HEK293T (cell line): ENCODE measurements around the gene COL20A1.

Experiments
- CTCF ChIA-PET: fragments of 350-600 bp; formaldehyde crosslinking; extraction: SDS; loops from one replicate; lab custom pipeline; 2021; ENCODE audit warnings: antibody characterized with exemption, inconsistent platforms; lab: Yijun Ruan, JAX
- POLR2A ChIA-PET: fragments of 350-600 bp; formaldehyde crosslinking; extraction: SDS; loops from one replicate; lab custom pipeline; 2020; ENCODE audit warnings: antibody characterized with exemption, inconsistent platforms; lab: Yijun Ruan, JAX
- DNase-seq: peaks from one replicate; pipeline ENCODE4 v3.0.0; 2012; ENCODE audit warnings: mixed read lengths; ENCODE audit errors: extremely low spot score
- ARNT ChIP-seq: fragments of 450-650 bp; IDR thresholded peaks from 2 replicates; pipeline ENCODE4 v1.6.1; 2017; ENCODE audit warnings: mild to moderate bottlenecking
- BHLHE40 ChIP-seq: fragments of 450-650 bp; IDR thresholded peaks from 2 replicates; pipeline ENCODE4 v1.6.1; 2016; ENCODE audit warnings: mild to moderate bottlenecking, moderate library complexity, borderline replicate concordance
- CTBP1 ChIP-seq: fragments of 450-650 bp; IDR thresholded peaks from 2 replicates; pipeline ENCODE4 v1.6.1; 2016; ENCODE audit warnings: borderline replicate concordance
- ELF4 ChIP-seq: fragments of 450-650 bp; IDR thresholded peaks from 2 replicates; pipeline ENCODE4 v1.6.1; 2017; ENCODE audit warnings: antibody characterized with exemption
- FOXA1 ChIP-seq: fragments of 450-650 bp; IDR thresholded peaks from 2 replicates; pipeline ENCODE4 v1.6.1; 2016; ENCODE audit warnings: mild to moderate bottlenecking
- FOXK2 ChIP-seq: fragments of 450-650 bp; IDR thresholded peaks from 2 replicates; pipeline ENCODE4 v1.6.1; 2016; ENCODE audit warnings: mild to moderate bottlenecking
- FOXM1 ChIP-seq: fragments of 450-650 bp; IDR thresholded peaks from 2 replicates; pipeline ENCODE4 v1.6.1; 2017; ENCODE audit warnings: mild to moderate bottlenecking, borderline replicate concordance
- HDGF ChIP-seq: fragments of 450-650 bp; IDR thresholded peaks from 2 replicates; pipeline ENCODE4 v1.6.1; 2017; ENCODE audit warnings: antibody characterized with exemption, borderline replicate concordance
- L3MBTL2 ChIP-seq: fragments of 450-650 bp; conservative IDR thresholded peaks from 2 replicates; pipeline ENCODE4 v1.6.1; 2016; ENCODE audit warnings: mild to moderate bottlenecking
- LEF1 ChIP-seq: fragments of 450-650 bp; IDR thresholded peaks from 2 replicates; pipeline ENCODE4 v1.6.1; 2017; ENCODE audit warnings: mild to moderate bottlenecking, borderline replicate concordance
- NFRKB ChIP-seq: fragments of 450-650 bp; IDR thresholded peaks from 2 replicates; pipeline ENCODE4 v1.6.1; 2016; ENCODE audit warnings: mild to moderate bottlenecking, moderate library complexity
- PKNOX1 ChIP-seq: fragments of 450-650 bp; IDR thresholded peaks from 2 replicates; pipeline ENCODE4 v1.6.1; 2016
- SP1 ChIP-seq: fragments of 450-650 bp; IDR thresholded peaks from 2 replicates; pipeline ENCODE4 v1.6.1; 2017
- SUZ12 ChIP-seq: fragments of 450-650 bp; IDR thresholded peaks from 2 replicates; pipeline ENCODE4 v1.6.1; 2016; ENCODE audit warnings: mild to moderate bottlenecking
- TARDBP ChIP-seq: fragments of 450-650 bp; IDR thresholded peaks from 2 replicates; pipeline ENCODE4 v1.6.1; 2016
- ZNF384 ChIP-seq: fragments of 450-650 bp; IDR thresholded peaks from 2 replicates; pipeline ENCODE4 v1.6.1; 2016

COL20A1 gene

GRCh38 chr20:63363981-63364561 is 71.1 kb downstream of the COL20A1 start:
- TF ChIP-seq FOXM1 (no peak), L3MBTL2 (no peak), NFRKB (no peak), SP1 (no peak), LEF1 (no peak), ZNF384 (no peak), PKNOX1 (no peak), HDGF (no peak), FOXK2 (no peak), TARDBP (no peak), ELF4 (no peak), BHLHE40 (no peak), CTBP1 (no peak), SUZ12 (no peak)
- no peak for DNase-seq
- CTCF ChIA-PET, result interaction anchor here (0.7 kb wide), 1 partner anchor 18 kb away, joined by 3 read pairs; no protein-coding TSS in a partner anchor
- POLR2A ChIA-PET, result no interaction called here

- no peak for DNase-seq
- ChIA-PET CTCF (no interaction called here), POLR2A (no interaction called here)
- TF ChIP-seq FOXM1 (no peak), CTBP1 (no peak), ZNF384 (no peak), NFRKB (no peak), ELF4 (no peak), HDGF (no peak), ARNT (no peak), SP1 (no peak), SUZ12 (no peak), L3MBTL2 (no peak), LEF1 (no peak), TARDBP (no peak), FOXK2 (no peak), FOXA1 (no peak), PKNOX1 (no peak), BHLHE40 (no peak)
Measured at GRCh38 chr20:63364801-63365585, 72.0 kb downstream of the COL20A1 start.

- TF ChIP-seq TARDBP (no peak), ARNT (no peak), BHLHE40 (no peak), LEF1 (no peak), HDGF (no peak), FOXM1 (no peak), L3MBTL2 (no peak), ELF4 (no peak), ZNF384 (no peak), SP1 (no peak), NFRKB (no peak), SUZ12 (no peak), FOXK2 (no peak), CTBP1 (no peak), FOXA1 (no peak)
- ChIA-PET CTCF (no interaction called here), POLR2A (no interaction called here)
- no peak for DNase-seq
Measured at GRCh38 chr20:63365601-63366389, 72.8 kb downstream of the COL20A1 start.

- no peak for DNase-seq
- ChIA-PET CTCF (interaction anchor here (1.5 kb wide), 1 partner anchor 15 kb away, joined by 5 read pairs; no protein-coding TSS in a partner anchor), POLR2A (no interaction called here)
- no peak for TF ChIP-seq ZNF384
- TF ChIP-seq L3MBTL2, result no peak
- no peak for TF ChIP-seq ELF4
- TF ChIP-seq HDGF, result no peak
- no peak for TF ChIP-seq SUZ12
- TF ChIP-seq FOXK2, result no peak
- TF ChIP-seq NFRKB, result no peak
- no peak for TF ChIP-seq CTBP1
Measured at GRCh38 chr20:63366390-63367365, 73.7 kb downstream of the COL20A1 start.
